Cardiac muscle cell (in vitro differentiated cells and primary cell): Measurements from ENCODE around the gene CMIP. TPM values are rescaled to one million over a fixed set of nuclear protein-coding genes. Genes with fewer than 3 reads are reported as not detected.

Source experiments
- DNase-seq, 2 donors: peaks; one replicate each; pipeline versions ENCODE4 v3.0.0 to v3.0.0-alpha.2; 2010 to 2017; ENCODE audit warnings: low read depth in 1 of 2, low spot score in 1 of 2
- H3K27ac ChIP-seq: fragments of 200-600 bp; sonication (generic); 2 replicates; pipeline ENCODE4 v1.5.1; 2016
- H3K27me3 ChIP-seq: fragments of 200-600 bp; sonication (generic); 2 replicates; pipeline ENCODE4 v1.6.0; 2016; ENCODE audit warnings: control low read depth
- H3K36me3 ChIP-seq: fragments of 200-600 bp; sonication (generic); 2 replicates; pipeline ENCODE4 v1.5.1; 2016; ENCODE audit warnings: control low read depth
- H3K4me1 ChIP-seq: fragments of 200-600 bp; sonication (generic); 2 replicates; pipeline ENCODE4 v1.8.1; 2017; ENCODE audit warnings: low read depth, mild to moderate bottlenecking, mixed run types
- H3K4me3 ChIP-seq: fragments of 200-600 bp; sonication (generic); 2 replicates; pipeline ENCODE4 v1.5.1; 2016; ENCODE audit warnings: mild to moderate bottlenecking
- H3K9me3 ChIP-seq: fragments of 200-600 bp; sonication (generic); 2 replicates; pipeline ENCODE4 v1.5.1; 2017; ENCODE audit warnings: low read depth, mild to moderate bottlenecking, control low read depth
- polyA plus RNA-seq: library from polyadenylated mRNA; unstranded; fragments of >200 nt; fragmentation: Nextera tagmentation; extraction: Ambion mirVana; gene quantifications from 2 replicates; pipeline ENCODE4 v1.2.1, GENCODE V29; 2016
- total RNA-seq: library from RNA; depleted of rRNA; stranded (reverse); fragments of >200 nt; gene quantifications from 2 replicates; pipeline ENCODE4 v1.2.3, GENCODE V29; 2016
- TF ChIP-seq, protein P1 (sequence below): IDR thresholded peaks from 2 replicates; pipeline ENCODE4 v1.5.1; 2012; ENCODE audit warnings: low read depth, mild to moderate bottlenecking, low read length

The CMIP gene
- total and polyA plus RNA-seq, 2 experiments from 2014 or later = 1.8 to 22.2 TPM

DNA sequence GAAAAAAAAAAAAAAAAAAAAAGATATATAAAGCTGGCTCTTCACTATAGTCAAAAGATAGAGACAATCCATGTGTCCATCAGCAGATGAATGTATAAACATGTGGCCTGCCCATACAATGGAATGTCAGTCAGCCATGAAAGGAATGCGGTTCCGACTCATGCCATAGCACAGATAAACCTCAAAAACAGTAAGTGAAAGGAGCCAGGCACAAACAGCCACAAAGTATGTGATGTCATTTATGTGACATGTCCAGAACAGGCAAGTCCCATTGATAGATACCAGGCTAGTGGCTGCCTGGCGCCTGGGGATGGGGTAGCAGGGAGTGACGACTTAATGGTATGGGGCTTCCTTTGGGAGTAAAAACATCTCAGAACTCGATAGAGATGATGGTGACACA, 155.7 kb downstream of the CMIP start:
- Histone ChIP-seq H3K4me3 (no peak overlapping the region), H3K4me1 (peaks cover 9% of the 10 kb centered on the region), H3K27me3 (no peaks in the 10 kb centered on the region), H3K36me3 (no peaks in the 10 kb centered on the region), H3K9me3 (no peaks in the 10 kb centered on the region), H3K27ac (peak overlapping the region; percentile 90)
- peak; percentile 71 to 80 for DNase-seq
- TF ChIP-seq, protein P1, sequence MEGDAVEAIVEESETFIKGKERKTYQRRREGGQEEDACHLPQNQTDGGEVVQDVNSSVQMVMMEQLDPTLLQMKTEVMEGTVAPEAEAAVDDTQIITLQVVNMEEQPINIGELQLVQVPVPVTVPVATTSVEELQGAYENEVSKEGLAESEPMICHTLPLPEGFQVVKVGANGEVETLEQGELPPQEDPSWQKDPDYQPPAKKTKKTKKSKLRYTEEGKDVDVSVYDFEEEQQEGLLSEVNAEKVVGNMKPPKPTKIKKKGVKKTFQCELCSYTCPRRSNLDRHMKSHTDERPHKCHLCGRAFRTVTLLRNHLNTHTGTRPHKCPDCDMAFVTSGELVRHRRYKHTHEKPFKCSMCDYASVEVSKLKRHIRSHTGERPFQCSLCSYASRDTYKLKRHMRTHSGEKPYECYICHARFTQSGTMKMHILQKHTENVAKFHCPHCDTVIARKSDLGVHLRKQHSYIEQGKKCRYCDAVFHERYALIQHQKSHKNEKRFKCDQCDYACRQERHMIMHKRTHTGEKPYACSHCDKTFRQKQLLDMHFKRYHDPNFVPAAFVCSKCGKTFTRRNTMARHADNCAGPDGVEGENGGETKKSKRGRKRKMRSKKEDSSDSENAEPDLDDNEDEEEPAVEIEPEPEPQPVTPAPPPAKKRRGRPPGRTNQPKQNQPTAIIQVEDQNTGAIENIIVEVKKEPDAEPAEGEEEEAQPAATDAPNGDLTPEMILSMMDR = no peak

DNA sequence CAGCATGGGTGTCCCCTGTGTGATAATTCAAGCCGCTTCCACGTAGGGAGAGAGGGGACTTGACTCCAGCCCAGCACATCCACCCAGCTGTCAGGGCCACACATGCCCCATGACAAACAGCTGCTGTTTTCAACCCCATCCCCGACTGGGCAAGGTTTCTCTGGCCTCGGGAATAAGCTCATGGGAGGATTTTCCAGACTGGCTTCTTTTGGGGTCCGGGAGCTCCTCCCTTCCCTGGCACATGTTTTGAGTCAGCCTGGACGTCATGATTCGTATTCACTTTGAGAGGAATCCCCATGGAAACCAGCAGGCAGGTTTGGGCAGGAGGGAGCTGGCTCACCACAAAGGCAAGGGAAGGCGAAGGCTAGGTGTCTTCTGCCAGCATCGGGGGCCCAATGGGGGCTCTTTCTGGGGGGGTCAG, 156.4 kb downstream of the CMIP start:
- no peak overlapping the region for H3K4me3 ChIP-seq
- H3K4me1 ChIP-seq = peaks cover 9% of the 10 kb centered on the region
- peak in 1 of 2 donors; percentile 70 for DNase-seq
- no peaks in the 10 kb centered on the region for H3K27me3 ChIP-seq
- no peaks in the 10 kb centered on the region for H3K9me3 ChIP-seq
- H3K36me3 ChIP-seq = no peaks in the 10 kb centered on the region
- TF ChIP-seq, protein P1 = no peak
- peak overlapping the region; percentile 90 for H3K27ac ChIP-seq

DNA sequence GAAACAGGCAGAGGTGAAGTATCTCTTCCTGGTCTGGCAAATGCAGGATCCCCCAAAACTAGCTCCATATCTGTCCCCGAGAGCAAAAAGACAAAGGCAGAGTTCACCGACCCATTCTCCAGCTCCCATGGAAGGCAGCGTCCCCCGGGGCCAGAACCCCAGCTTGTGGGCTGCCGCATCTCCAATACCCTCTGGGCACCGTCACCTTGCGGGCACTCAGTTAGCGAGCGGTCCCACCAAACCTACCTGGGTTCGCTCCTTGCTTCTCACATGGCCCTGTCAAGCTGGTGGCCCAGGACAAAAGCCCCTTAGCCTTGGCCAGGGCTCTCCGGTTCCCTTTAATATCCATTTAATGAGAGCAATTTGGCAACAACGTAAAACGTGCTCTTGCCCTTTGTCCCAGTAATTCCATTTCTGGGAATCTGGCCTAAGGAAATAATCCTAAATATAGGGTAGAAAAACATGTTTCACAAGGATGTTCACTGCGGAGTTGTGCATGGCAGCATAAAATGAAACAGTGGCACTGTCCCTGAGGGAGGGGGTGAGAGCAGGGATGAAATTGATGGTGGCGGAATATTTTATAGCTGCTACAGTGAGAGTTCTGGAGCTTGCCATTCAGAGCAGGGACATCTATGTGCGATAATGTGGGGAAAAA, 157.1 kb downstream of the CMIP start:
- TF ChIP-seq, protein P1 = no peak
- Histone ChIP-seq H3K4me1 (peaks cover 9% of the 10 kb centered on the region), H3K27ac (no peak overlapping the region), H3K9me3 (no peaks in the 10 kb centered on the region), H3K27me3 (no peaks in the 10 kb centered on the region), H3K36me3 (no peaks in the 10 kb centered on the region), H3K4me3 (no peak overlapping the region)
- DNase-seq = peak in 1 of 2 donors; percentile 44

DNA sequence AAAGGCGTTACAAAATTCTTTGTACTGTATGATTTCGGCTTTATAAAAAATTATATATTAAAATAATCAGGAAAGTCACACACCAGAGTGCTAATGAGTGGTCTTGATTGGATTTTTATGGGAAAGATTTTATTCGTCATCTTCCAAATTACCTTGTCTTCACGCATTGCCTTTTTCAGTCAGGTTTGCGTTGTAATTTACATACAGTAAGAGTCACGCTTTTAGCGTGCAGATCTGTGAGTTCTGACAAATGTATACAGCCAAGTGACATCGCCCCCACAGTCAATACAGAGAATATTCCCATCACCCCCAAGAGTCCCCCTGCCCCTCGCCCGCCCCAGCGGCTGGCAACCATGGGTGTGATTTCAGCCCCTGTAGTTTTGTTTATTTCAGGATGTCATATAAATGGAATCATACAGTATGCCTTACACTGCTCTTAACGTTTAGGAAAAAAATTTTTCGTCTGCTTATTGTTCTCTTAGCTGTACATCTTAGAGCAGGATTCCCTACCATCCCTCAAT, 157.7 kb downstream of the CMIP start:
- Histone ChIP-seq H3K36me3 (no peaks in the 10 kb centered on the region), H3K4me3 (no peak overlapping the region), H3K4me1 (peaks cover 9% of the 10 kb centered on the region), H3K27me3 (no peaks in the 10 kb centered on the region), H3K27ac (no peak overlapping the region), H3K9me3 (no peaks in the 10 kb centered on the region)
- TF ChIP-seq, protein P1 = no peak
- no peak for DNase-seq

DNA sequence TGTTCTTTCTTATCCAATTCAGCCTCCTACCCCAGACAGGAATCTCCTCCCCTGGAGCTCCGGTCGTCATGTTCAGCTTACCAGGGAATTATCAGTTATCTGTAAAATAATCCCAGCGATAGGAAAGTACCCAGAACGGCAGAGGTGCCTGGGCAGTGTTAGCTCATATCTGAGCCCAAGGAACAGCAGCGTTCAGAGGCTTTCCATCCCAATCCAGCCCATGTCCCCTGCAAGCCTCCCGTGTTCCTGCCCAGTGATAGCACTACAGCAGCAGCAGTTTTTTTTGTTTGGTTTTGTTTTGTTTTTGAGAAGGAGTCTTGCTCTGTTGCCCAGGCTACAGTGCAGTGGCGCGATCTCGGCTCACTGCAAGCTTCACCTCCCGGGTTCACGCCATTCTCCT, 158.2 kb downstream of the CMIP start:
- DNase-seq = no peak
- H3K4me1 ChIP-seq = peaks cover 9% of the 10 kb centered on the region
- H3K27me3 ChIP-seq = no peaks in the 10 kb centered on the region
- peaks cover 4% of the 10 kb centered on the region for H3K36me3 ChIP-seq
- TF ChIP-seq, protein P1 = no peak
- no peaks in the 10 kb centered on the region for H3K9me3 ChIP-seq
- H3K4me3 ChIP-seq = no peak overlapping the region
- H3K27ac ChIP-seq = no peak overlapping the region
